ENCODE results near the gene TBXAS1.
"Not testable (repeated sequence)": the region's sequence is repeated elsewhere in the genome, so short reads cannot be mapped to it uniquely, and the experiment has no call there.

TBXAS1 gene

GRCh38 chr7:139895141-139895829 is 66.2 kb downstream of the TBXAS1 start:
- DNase-seq, result no peak

GRCh38 chr7:139896288-139896687 is 67.2 kb downstream of the TBXAS1 start:
- no peak for DNase-seq

- DNase-seq, result no peak
Measured at GRCh38 chr7:139896831-139897230, 67.8 kb downstream of the TBXAS1 start.

GRCh38 chr7:139897422-139898090 is 68.5 kb downstream of the TBXAS1 start:
- DNase-seq, result no peak

- DNase-seq, result no peak
Measured at GRCh38 chr7:139898483-139898882, 69.4 kb downstream of the TBXAS1 start.

GRCh38 chr7:139899328-139899955 is 70.4 kb downstream of the TBXAS1 start:
- DNase-seq, result no peak

- no peak for DNase-seq
Measured at GRCh38 chr7:139900326-139900725, 71.3 kb downstream of the TBXAS1 start.

GRCh38 chr7:139901056-139901795 is 72.2 kb downstream of the TBXAS1 start:
- DNase-seq, result peak; percentile 8 to 42

GRCh38 chr7:139901901-139902300 is 72.8 kb downstream of the TBXAS1 start:
- DNase-seq, result no peak

- DNase-seq, result no peak
Measured at GRCh38 chr7:139902436-139903102, 73.5 kb downstream of the TBXAS1 start.

- not testable (repeated sequence) for DNase-seq
Measured at GRCh38 chr7:139903103-139903477, 74.0 kb downstream of the TBXAS1 start.

- DNase-seq, result no peak
Measured at GRCh38 chr7:139906879-139907278, 77.8 kb downstream of the TBXAS1 start.

GRCh38 chr7:139908792-139909191 is 79.7 kb downstream of the TBXAS1 start:
- no peak for DNase-seq

GRCh38 chr7:139909379-139910050 is 80.5 kb downstream of the TBXAS1 start:
- DNase-seq, result no peak

GRCh38 chr7:139913021-139913844 is 84.2 kb downstream of the TBXAS1 start:
- no peak for DNase-seq

GRCh38 chr7:139913845-139914135 is 84.7 kb downstream of the TBXAS1 start:
- DNase-seq, result no peak

GRCh38 chr7:139914306-139915267 is 85.5 kb downstream of the TBXAS1 start:
- DNase-seq, result no peak

GRCh38 chr7:139915268-139915863 is 86.3 kb downstream of the TBXAS1 start:
- no peak for DNase-seq

- peak; percentile 34 to 60 for DNase-seq
Measured at GRCh38 chr7:139915864-139916716, 87.0 kb downstream of the TBXAS1 start.

Data from CD4-positive, alpha-beta T cell treated with Interleukin-4 for 1 hour (primary cell).